Spleen (tissue), 7 donors: ENCODE data around the gene LCN12.

Experiments used
- POLR2A ChIP-seq, 3 donors: fragments of 450-650 bp; IDR thresholded peaks; one replicate each; pipeline ENCODE4 v1.5.1; 2017; ENCODE audit warnings: antibody characterized with exemption in 3 of 3, mild to moderate bottlenecking in 1 of 3
- POLR2AphosphoS5 ChIP-seq, 3 donors: sonication (generic); formaldehyde crosslinking; IDR thresholded peaks; one replicate each; pipeline ENCODE4 v1.5.1; 2017; ENCODE audit warnings: antibody characterized with exemption in 3 of 3
- TF ChIP-seq, protein P1 (sequence below), 11 experiments: fragments of 200-600 bp in 7 of 11; fragments of 450-650 bp in 4 of 11; sonication (generic) in 4 of 11; IDR thresholded peaks in 8 of 11; conservative IDR thresholded peaks in 3 of 11; 1 replicate in 7 of 11; 2 replicates in 4 of 11; pipeline versions ENCODE4 v1.4.0 to v1.8.0; 2016 to 2021; ENCODE audit warnings: antibody characterized with exemption in 11 of 11, inconsistent platforms in 4 of 11, mild to moderate bottlenecking in 1 of 11
- donor health status: DM: no; HTN: no; CAD: no; lungs with moderate emphysema.
- donor health status: DM: no; HTN: no; CAD: no.
- donor health status: DM: no; HTN: no; CAD: no.

- TF ChIP-seq, protein P1, sequence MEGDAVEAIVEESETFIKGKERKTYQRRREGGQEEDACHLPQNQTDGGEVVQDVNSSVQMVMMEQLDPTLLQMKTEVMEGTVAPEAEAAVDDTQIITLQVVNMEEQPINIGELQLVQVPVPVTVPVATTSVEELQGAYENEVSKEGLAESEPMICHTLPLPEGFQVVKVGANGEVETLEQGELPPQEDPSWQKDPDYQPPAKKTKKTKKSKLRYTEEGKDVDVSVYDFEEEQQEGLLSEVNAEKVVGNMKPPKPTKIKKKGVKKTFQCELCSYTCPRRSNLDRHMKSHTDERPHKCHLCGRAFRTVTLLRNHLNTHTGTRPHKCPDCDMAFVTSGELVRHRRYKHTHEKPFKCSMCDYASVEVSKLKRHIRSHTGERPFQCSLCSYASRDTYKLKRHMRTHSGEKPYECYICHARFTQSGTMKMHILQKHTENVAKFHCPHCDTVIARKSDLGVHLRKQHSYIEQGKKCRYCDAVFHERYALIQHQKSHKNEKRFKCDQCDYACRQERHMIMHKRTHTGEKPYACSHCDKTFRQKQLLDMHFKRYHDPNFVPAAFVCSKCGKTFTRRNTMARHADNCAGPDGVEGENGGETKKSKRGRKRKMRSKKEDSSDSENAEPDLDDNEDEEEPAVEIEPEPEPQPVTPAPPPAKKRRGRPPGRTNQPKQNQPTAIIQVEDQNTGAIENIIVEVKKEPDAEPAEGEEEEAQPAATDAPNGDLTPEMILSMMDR (IDR thresholded peaks at IDR 0.05 in 8 of 11, conservative IDR thresholded peaks at IDR 0.05 in 3 of 11), result no peak
- TF ChIP-seq POLR2A (IDR thresholded peaks at IDR 0.05) (no peak), POLR2AphosphoS5 (IDR thresholded peaks at IDR 0.05) (no peak)
Measured at GRCh38 chr9:136955943-136956335, 3.9 kb downstream of the LCN12 start.
